Midbrain (tissue), 1 donor: ENCODE data around the gene CPSF7.

Experiments used
- DNase-seq: peaks from one replicate; lab custom pipeline; 2025; lab: John Stamatoyannopoulos, UW

CPSF7 gene

GRCh38 chr11:61357233-61357893, 72.4 kb downstream of the CPSF7 start:
- DNase-seq: no peak

GRCh38 chr11:61356706-61357105, 73.1 kb downstream of the CPSF7 start:
- no peak for DNase-seq

GRCh38 chr11:61354208-61354607, 75.6 kb downstream of the CPSF7 start:
- DNase-seq: no peak

GRCh38 chr11:61353131-61354067, 76.4 kb downstream of the CPSF7 start:
- no peak for DNase-seq
